ENCODE data around the gene ADAMTS9. TPM values are rescaled to one million over a fixed set of nuclear protein-coding genes. Genes with fewer than 3 reads are reported as not detected.

Gene ADAMTS9
- total and polyA plus RNA-seq, 9 donors, result 11.8 to 88.8 (median 29.9) TPM

DNA sequence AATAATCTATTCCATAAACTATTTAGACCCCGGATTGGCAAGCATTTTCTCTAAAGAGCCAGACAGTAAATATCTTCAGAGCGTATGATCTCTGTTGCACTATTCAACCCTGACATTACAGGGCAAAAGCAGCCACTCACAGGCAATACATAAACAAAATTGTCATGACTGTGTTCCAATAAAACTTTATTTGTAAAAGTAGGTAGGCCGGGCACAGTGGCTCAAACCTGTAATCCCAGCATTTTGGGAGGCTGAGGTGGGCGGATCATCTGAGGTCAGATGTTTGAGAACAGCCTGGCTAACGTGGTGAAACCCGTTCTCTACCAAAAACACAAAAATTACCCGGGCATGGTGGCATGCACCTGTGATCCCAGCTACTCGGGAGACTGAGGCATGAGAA lies 66.5 kb downstream of the ADAMTS9 start:
- 94 to 98% (median 96%) methylated on average over 8 of the region's 8 CpGs for WGBS, 3 donors

DNA sequence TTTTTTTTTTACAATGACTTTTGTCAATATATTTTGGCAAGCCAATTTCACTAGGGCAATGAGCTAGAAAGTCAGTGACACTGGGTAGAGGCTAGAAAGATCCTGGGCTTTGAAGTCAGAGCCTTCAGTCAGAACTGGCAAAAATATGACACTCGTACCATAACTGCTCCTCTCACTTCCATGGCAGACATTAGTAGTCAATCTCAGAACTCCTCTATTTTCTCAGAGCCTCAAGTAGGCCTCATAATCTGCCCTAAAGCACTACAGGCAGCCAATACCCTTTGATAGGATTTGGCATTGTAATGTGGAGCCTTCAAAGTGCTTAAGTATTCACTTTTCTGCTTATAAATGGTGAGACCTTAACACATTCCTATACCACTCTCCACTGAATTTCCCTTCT lies 67.8 kb downstream of the ADAMTS9 start:
- no peak for TF ChIP-seq POLR2A (IDR thresholded peaks at IDR 0.05)
- TF ChIP-seq, protein P1, sequence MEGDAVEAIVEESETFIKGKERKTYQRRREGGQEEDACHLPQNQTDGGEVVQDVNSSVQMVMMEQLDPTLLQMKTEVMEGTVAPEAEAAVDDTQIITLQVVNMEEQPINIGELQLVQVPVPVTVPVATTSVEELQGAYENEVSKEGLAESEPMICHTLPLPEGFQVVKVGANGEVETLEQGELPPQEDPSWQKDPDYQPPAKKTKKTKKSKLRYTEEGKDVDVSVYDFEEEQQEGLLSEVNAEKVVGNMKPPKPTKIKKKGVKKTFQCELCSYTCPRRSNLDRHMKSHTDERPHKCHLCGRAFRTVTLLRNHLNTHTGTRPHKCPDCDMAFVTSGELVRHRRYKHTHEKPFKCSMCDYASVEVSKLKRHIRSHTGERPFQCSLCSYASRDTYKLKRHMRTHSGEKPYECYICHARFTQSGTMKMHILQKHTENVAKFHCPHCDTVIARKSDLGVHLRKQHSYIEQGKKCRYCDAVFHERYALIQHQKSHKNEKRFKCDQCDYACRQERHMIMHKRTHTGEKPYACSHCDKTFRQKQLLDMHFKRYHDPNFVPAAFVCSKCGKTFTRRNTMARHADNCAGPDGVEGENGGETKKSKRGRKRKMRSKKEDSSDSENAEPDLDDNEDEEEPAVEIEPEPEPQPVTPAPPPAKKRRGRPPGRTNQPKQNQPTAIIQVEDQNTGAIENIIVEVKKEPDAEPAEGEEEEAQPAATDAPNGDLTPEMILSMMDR (IDR thresholded peaks at IDR 0.05), result no peak
- TF ChIP-seq EP300 (IDR thresholded peaks at IDR 0.05), result no peak
- DNase-seq, result no peak
- H3K27me3 ChIP-seq, result no peaks in the 10 kb centered on the region
- H3K4me1 ChIP-seq (ENCODE audit: insufficient read depth), result no peaks in the 10 kb centered on the region
- no peak overlapping the region for H3K4me3 ChIP-seq
- 94 to 98% (median 95%) methylated on average over 1 of the region's 1 CpG for WGBS, 3 donors
- intact Hi-C loops (cut with DNase I), result no loop called here
- no peaks in the 10 kb centered on the region for H3K36me3 ChIP-seq
- H3K27ac ChIP-seq, result no peak overlapping the region
- H3K9me3 ChIP-seq, result no peaks in the 10 kb centered on the region

More for the DNA sequence above, 66.5 kb downstream of the ADAMTS9 start:
- TF ChIP-seq, protein P1 (IDR thresholded peaks at IDR 0.05), result no peak
- no peak for TF ChIP-seq POLR2A (IDR thresholded peaks at IDR 0.05)
- no peak for TF ChIP-seq EP300 (IDR thresholded peaks at IDR 0.05)
- H3K4me3 ChIP-seq, result no peak overlapping the region
- no peaks in the 10 kb centered on the region for H3K27me3 ChIP-seq
- intact Hi-C loops (cut with DNase I), result no loop called here
- no peaks in the 10 kb centered on the region for H3K36me3 ChIP-seq
- no peak overlapping the region for H3K27ac ChIP-seq
- H3K4me1 ChIP-seq (ENCODE audit: insufficient read depth), result no peaks in the 10 kb centered on the region
- DNase-seq, result no peak
- no peaks in the 10 kb centered on the region for H3K9me3 ChIP-seq

DNA sequence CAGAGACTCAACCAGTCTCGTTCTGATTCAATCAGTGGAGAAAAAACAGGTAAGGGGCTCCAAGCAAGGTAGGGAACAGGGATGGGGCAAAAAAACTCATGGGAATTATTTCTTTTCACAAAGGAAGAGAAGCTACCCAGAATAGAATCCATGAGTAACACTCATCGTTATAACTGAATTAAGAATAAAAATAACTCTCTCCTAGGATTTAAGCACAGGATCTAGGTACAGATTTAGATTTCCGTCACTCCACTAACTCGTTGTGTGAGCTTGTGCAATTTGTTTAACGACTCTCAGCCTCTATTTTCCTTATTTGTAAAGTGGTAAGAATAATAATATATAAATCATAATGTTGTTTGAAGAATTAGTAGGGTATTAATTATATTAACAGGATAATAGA lies 68.6 kb downstream of the ADAMTS9 start:
- intact Hi-C loops (cut with DNase I), result loop anchor here in 2 of 4 donors (10.0 kb wide), 1 partner anchor 66 kb away; the partner anchor contains the start of gene ADAMTS9 (in 2 of the 2)
- no peaks in the 10 kb centered on the region for H3K4me1 ChIP-seq (ENCODE audit: insufficient read depth)
- H3K9me3 ChIP-seq, result no peaks in the 10 kb centered on the region
- no peaks in the 10 kb centered on the region for H3K27me3 ChIP-seq
- H3K27ac ChIP-seq, result no peak overlapping the region
- H3K4me3 ChIP-seq, result no peak overlapping the region
- WGBS, 3 donors, result 88 to 95% (median 90%) methylated on average over 5 of the region's 5 CpGs
- DNase-seq, result no peak
- no peaks in the 10 kb centered on the region for H3K36me3 ChIP-seq
- TF ChIP-seq EP300 (IDR thresholded peaks at IDR 0.05) (no peak), POLR2A (IDR thresholded peaks at IDR 0.05) (no peak)
- TF ChIP-seq, protein P1 (IDR thresholded peaks at IDR 0.05), result no peak

DNA sequence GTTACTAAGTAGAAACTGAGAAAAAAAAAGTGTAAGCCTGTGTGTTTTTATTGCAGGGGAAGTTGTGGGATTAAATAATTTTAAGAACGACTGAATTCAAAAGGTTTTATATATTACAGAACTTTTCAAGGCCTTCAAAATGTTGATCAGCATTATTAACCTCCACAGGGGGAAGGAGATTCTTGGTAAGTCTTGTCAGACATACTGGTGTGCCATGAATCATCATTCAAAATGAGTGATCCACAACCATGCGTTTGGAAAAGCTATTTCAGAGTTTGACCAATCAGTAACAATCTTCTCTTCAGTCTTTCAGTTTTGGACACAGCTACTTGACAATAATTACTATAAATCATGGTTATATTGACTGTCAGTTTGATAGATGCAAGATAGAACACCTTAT lies 70.2 kb downstream of the ADAMTS9 start:
- Histone ChIP-seq H3K36me3 (no peaks in the 10 kb centered on the region), H3K27ac (no peak overlapping the region), H3K4me3 (no peak overlapping the region), H3K9me3 (no peaks in the 10 kb centered on the region), H3K4me1 (ENCODE audit: insufficient read depth) (peaks cover 6% of the 10 kb centered on the region), H3K27me3 (no peaks in the 10 kb centered on the region)
- intact Hi-C loops (cut with DNase I), result loop anchor here in 2 of 4 donors (10.0 kb wide), 1 partner anchor 67 kb away; the partner anchor contains the start of gene ADAMTS9 (in 2 of the 2)
- 63 to 65% (median 65%) methylated on average over 2 of the region's 2 CpGs for WGBS, 3 donors
- DNase-seq, result no peak
- TF ChIP-seq, protein P1 (IDR thresholded peaks at IDR 0.05), result no peak
- TF ChIP-seq POLR2A (IDR thresholded peaks at IDR 0.05) (no peak), EP300 (IDR thresholded peaks at IDR 0.05) (no peak)

All from ovary (tissue), 9 donors.